Activated CD4-positive, alpha-beta T cell treated with anti-CD3 and anti-CD28 coated beads, Interleukin-2, amount 50 U/mL, for 4 hours (primary cell): ENCODE measurements around the gene ZNF587.
A peak's percentile ranks its signal among the peaks of the same experiment; 100 is the strongest.
"Not testable (repeated sequence)": the region's sequence is repeated elsewhere in the genome, so short reads cannot be mapped to it uniquely, and the experiment has no call there.

Experiments
- DNase-seq, 2 experiments: peaks; one replicate each; pipeline ENCODE4 v3.0.0-alpha.2; 2020

ZNF587 gene

DNA sequence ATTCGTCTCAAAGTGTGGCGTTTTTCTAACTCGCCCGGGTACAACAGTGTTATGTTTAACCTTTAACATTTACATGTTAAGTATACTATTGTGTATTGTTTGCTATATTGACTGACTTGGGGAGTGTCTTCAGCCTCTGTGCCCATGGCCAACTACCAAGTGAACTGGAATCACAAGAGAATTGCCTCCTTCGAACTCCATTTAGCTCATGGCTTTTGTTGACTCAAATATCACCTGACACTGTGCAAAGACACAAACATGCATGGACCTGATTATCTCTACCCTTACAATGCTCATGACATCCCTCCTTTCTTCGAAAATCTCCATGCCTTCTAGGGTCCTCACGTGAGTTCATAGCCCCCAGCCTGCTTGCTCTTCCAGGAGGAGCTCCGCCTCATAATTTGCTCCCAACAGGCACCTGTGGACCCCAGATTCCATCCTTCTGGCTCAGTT lies 38.5 kb downstream of the ZNF587 start:
- no peak for DNase-seq

GRCh38 chr19:57888560-57889231 lies 39.0 kb downstream of the ZNF587 start, which contains the start of gene ZNF814:
Gene ZNF814 (minus strand): TSS chr19:57889037. CDS start chr19:57888802, 235 bp downstream.
- DNase-seq = peak; percentile 82 to 85

DNA sequence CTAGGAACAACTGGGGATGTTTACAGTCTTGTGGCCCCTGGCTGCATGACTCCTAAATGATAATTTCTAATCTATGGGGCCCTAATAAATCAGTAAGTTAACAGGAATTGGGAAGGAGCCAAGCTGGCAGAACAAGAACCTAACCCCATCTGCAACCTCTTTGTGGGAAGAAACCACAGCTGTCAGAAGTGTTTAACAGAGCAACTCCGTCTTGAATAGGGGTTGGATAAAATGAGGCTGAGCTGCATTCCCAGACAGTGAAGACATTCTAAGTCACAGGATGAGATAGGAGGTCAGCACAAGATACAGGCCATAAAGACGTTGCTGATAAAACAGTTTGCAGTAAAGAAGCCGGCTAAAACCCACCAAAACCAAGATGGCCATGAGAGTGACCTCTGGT lies 41.0 kb downstream of the ZNF587 start:
- not testable (repeated sequence) for DNase-seq

DNA sequence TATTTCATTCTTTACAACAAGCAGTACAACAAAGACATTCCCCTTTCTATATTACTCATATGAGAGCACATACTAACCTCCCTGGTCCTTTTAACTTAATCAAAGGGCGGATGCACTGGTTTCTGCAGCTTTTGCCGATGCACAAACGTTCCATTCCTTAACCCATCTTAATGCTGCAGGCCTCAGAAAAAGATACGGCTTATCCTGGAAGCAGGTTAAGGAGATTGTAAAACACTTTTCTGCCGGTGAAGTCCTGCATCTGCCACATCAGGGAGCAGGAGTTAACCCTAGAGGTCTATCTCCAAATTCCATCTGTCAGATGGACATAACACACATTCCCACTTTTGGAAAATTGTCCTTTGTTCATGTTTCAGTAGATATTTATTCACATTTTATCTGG lies 50.7 kb downstream of the ZNF587 start:
- no peak for DNase-seq

GRCh38 chr19:57903618-57904184 lies 54.0 kb downstream of the ZNF587 start:
- DNase-seq = no peak

- no peak for DNase-seq
Observed at GRCh38 chr19:57905258-57905657, 55.6 kb downstream of the ZNF587 start.

DNA sequence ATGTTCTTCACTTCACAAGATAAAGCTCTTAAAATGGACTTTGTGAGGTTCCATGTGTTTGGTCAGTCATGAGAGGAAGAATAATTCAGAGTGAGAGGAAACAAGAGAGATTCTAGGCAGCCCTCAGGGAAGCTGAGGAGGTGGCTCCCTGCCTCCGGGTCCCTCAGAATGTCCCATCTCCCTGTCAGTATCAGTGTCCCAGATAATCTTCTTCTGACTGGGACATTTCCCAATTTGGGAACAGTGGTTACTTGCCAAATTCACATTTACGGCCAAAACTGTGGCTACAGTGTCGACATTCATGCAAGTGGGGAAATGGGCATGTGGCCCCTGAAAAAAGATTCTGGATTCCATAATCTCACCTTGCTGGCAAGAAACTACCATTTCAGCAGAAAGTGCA lies 57.7 kb downstream of the ZNF587 start:
- DNase-seq = no peak

DNA sequence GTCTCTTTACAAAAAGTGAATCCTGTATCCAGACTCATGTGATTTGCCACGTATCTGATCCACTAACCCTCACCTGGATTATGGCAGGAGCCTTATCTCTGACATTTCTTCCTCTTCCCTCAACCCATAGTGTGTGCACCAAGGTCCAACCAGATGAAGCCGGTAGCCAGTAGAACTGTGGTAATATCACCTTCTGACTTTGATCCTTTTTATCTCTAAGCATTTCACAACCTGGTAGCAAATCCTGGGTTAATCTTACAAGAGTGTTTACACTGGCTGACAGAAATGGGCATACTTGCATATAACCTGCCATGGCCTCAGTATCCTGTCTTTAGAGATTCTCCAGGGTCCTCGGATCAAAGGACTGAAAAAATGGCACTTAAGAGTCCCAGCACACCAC lies 64.9 kb downstream of the ZNF587 start:
- DNase-seq = no peak
